Stimulated activated CD8-positive, alpha-beta memory T cell treated with anti-CD3 and anti-CD28 coated beads, Interleukin-4, amount 100 ng/mL, for 24 hours (primary cell): ENCODE data around the gene LYRM4.

Experiments used
- DNase-seq: peaks from one replicate; pipeline ENCODE4 v3.0.0-alpha.2; 2020; ENCODE audit warnings: low read depth

The LYRM4 gene

GRCh38 chr6:5098501-5099270 lies 162.1 kb downstream of the LYRM4 start:
- no peak for DNase-seq

- DNase-seq, result no peak
Observed at GRCh38 chr6:5096482-5096881, 164.3 kb downstream of the LYRM4 start.

GRCh38 chr6:5095236-5095635 lies 165.5 kb downstream of the LYRM4 start:
- no peak for DNase-seq

DNA sequence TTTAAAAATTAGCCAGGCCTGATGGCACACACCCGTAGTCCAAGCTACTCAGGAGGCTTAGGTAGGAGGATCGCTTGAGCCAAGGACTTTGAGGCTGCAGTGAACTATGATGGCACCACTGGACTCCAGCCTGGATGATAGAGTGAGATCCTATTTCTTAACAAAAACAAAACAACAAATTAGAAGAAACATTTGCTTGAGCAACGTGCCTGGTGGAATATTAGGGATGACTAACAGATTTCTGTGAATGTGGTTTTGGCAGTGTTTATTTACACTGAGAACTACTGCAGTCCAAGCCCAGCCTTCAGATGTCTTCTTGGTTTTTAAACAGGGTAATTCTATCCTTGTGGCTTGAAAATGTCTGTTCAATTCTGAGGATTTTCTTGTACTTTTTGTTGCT lies 166.4 kb downstream of the LYRM4 start:
- no peak for DNase-seq

GRCh38 chr6:5093231-5094015 lies 167.3 kb downstream of the LYRM4 start:
- DNase-seq, result no peak

GRCh38 chr6:5091210-5092069 lies 169.3 kb downstream of the LYRM4 start:
- DNase-seq, result no peak

GRCh38 chr6:5090603-5091002 lies 170.1 kb downstream of the LYRM4 start:
- no peak for DNase-seq

DNA sequence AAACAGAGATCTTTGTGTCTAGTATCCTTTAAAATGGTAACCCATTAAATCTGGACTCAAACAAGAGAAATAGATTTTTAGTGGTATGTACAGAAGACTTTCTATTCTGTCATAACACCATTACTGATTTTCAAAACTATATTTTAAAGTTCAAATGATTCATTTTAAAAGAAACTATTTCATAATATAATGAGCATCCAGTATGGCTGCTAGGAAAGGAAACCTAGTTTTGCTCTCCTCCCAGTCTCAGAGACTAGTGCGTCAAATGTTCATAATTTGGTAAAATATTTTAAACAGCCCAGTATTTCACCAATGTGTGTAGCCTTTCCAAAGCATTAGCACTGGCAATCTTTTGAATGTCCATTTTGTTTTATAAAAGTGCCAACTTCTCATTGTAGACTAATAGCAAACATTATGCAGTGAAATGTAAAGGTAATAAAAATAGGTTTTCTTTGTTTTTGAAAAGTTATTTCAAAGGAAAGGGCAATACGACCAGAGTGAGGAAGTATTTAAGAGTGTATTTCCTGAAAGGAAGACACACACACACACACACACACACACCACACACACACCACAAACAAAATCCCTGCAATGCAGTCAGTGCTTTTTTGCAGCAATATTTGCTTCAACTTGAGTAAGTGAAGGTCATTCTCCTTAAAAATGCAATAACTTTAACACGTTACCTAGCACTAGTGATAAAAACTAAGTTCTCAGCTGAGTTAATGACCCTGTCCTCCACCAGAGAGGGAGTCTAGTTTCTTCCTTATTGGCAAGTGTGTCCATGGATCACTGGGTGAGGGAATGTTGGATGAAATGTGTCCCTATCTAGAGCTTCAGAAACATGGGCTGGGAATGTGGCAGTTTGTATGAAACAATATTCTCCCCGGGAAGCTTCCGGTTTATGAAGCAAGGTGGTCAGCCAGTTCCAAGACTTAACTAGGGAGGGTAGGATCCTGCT lies 171.0 kb downstream of the LYRM4 start:
- no peak for DNase-seq

GRCh38 chr6:5088780-5089179 lies 172.0 kb downstream of the LYRM4 start:
- no peak for DNase-seq

GRCh38 chr6:5087389-5087788 lies 173.4 kb downstream of the LYRM4 start:
- no peak for DNase-seq

DNA sequence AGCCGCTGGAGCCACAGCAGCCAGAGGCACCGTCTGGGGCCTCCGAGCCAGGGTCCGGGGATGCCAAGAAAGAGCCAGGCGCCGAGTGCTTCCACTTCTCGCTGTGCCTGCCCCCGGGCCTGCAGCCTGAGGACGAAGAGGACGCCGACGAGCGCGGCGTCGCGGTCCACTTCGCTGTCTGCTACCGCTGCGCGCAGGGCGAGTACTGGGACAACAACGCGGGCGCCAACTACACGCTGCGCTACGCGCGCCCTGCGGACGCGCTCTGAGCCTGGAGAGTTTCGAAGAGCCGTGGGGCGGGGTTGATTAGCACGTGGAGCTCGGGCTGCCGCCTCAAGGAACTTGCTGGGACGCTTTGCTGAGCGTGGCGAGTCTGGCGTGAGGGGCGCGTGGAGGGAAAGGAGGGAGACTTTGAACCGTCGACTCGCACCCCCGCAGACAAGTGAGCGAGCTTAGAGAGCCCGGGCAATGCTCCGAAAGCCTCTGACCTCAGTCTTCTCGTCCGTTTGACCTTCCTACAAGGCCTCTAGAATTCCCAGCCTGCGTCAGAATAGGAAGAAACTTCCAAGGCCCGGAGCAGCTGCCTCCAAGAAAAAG lies 174.4 kb downstream of the LYRM4 start:
- no peak for DNase-seq

DNA sequence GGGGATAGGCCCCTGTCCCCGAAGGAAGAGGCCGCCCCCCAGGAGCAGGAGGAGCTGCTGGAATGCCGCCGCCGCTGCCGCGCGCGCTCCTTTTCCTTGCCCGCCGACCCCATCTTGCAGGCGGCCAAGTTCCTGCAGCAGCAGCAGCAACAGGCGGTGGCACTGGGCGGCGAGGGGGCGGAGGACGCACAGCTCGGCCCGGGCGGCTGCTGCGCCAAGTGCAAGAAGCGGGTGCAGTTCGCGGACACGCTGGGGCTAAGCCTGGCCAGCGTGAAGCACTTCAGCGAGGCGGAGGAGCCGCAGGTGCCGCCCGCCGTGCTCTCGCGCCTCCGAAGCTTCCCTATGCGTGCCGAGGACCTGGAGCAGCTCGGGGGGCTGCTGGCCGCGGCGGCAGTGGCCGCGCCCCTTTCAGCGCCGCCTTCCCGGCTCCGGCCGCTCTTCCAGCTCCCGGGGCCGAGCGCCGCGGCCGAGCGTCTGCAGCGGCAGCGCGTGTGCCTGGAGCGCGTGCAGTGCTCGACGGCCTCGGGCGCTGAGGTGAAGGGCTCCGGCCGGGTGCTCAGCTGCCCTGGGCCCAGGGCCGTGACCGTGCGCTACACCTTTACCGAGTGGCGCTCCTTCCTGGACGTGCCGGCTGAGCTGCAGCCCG lies 175.0 kb downstream of the LYRM4 start:
- no peak for DNase-seq

DNA sequence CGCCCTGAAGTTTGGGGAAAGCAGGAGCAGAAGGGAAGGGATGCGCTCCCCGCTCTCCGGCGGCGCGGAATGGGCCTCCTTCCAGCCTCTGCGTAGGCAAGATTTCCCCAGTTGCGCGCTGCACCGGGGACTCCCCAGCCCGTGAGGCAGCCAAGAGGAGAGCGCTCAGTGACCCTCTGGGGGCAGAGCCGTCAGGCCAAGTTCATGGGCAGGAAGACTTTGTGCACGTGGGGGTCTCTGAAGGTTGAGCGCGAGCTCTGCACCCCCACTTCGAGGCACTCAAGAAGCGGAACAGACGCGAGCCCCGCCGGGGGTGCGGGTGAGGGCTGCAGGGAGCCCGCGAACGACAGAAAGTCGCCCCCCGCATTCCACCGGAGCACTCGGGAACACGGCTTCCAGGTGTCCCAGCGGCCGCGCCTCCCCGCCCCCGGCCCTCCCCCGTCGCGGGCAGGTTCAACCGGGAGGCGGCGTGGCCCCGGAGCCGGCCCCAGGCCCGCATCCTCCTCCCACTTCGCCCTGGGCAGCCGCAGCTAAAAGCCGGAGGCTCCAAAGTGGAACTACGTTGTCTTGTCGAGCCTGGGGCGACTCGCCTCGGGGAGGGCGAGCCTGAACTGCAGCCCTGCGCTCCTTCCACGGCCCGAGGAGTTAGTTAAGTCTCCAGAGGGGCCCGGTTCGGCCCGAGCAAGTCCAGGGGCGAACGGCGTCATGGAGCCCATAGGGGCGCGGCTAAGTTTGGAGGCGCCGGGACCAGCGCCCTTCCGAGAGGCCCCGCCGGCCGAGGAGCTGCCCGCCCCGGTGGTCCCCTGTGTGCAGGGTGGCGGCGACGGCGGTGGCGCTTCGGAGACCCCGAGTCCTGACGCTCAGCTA lies 175.7 kb downstream of the LYRM4 start, which contains the start of gene PPP1R3G:
Gene PPP1R3G (plus strand): TSS at position 561 of the 867 bp plus-strand sequence. CDS start 145 bp downstream, at position 706.
- no peak for DNase-seq

DNA sequence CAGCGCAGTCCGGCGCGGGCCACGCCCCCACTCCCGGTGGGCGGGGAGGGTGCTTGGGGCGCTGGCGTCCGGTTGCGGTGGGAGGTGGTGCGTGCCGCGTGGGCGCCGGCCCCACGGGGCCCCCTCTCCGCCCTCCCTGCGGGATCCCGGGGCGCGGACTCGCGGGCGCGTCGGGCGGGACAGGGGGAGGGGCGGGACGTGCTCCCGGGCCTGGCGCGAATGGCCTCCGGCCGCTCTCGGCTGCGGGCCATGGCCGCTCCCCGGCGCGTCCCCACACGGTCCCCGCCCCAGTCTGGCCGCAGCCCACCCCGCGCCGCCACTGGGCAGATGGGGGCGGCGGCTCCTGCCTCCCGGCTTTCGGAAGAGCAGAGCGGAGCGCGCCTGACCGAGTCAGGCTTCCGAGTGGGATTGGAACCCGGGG lies 176.4 kb downstream of the LYRM4 start:
- no peak for DNase-seq

GRCh38 chr6:5083813-5084359 lies 176.9 kb downstream of the LYRM4 start:
- no peak for DNase-seq

GRCh38 chr6:5083307-5083583 lies 177.5 kb downstream of the LYRM4 start:
- no peak for DNase-seq

DNA sequence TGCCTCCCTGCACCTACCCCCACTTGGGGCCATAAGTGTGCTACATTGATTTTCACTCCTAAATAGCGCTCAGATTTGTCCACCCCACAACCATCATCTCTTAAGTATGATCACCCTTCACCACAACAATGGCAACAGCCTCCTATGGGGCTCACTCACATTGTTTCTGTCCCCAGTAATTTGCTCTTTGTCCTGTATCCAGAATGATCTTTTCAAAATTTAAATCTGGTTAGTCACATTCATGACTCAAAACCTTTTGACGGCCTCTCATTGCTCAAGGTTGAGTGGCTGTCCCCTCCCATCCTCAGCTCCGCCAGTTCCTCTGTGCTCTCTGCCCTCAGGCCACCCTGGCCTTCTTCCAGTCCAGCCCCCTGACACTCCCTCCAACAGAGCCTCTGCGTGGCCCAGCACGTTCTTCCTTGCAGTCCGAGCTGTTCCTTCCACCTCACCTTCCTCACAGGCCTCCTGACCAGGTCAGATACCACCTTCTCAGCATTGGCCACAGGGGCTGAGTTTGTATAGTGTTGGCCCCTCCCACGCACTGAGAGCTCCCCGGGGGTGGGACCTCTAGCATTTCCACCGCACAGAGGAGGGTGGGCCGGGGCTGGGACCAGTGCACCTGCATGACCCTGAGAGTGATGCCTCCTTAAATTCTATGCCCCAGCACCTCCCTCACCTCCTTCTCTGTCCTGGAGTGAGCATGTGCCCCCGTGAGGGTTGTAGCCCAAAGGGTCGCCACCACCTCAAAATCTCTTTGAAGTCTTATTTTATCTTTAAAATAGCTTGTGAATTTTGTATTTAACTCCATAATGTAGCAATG lies 178.1 kb downstream of the LYRM4 start:
- no peak for DNase-seq

DNA sequence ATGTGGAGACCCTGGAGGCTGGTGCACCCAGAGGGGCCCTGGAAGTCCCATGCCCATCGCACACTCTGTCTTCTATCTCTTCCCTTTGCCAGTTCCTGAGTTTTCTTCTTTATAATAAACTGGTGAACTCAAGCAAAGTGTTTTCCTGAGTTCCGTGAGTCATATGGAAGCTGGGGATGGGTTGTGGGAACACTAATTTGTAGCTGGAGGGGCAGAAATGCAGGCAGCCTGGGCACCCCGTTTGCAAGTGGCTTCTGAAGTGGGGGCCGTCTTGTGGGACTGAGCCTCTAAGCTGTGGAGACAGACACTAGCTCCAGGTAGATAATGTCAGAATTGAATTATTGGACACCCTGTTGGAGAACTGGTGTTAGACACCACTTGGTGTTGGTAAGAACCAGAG lies 178.8 kb downstream of the LYRM4 start:
- DNase-seq, result no peak
